GM12892 (cell line): Measurements from ENCODE around the gene SLC39A12.
"Not testable (repeated sequence)": the region's sequence is repeated elsewhere in the genome, so short reads cannot be mapped to it uniquely, and the experiment has no call there.

Experiments
- DNase-seq: peaks from one replicate; pipeline ENCODE4 v3.0.0; 2011; ENCODE audit not compliant: insufficient read length
- FAIRE-seq: peaks from 2 replicates; lab custom pipeline; 2011; peaks lifted over from hg19 to GRCh38; lab: Jason Lieb, UNC
- POLR2A ChIP-seq: IDR thresholded peaks from 2 replicates; pipeline ENCODE4 v1.6.1; 2011; ENCODE audit warnings: low read depth, low read length, control low read depth
- POLR2AphosphoS5 ChIP-seq: IDR thresholded peaks from 2 replicates; pipeline ENCODE4 v1.6.1; 2011; ENCODE audit warnings: low read depth, low read length, control low read depth
- TAF1 ChIP-seq: IDR thresholded peaks from 2 replicates; pipeline ENCODE4 v1.6.1; 2011; ENCODE audit warnings: low read depth, mild to moderate bottlenecking, control low read depth, low read length, borderline replicate concordance

The SLC39A12 gene

DNA sequence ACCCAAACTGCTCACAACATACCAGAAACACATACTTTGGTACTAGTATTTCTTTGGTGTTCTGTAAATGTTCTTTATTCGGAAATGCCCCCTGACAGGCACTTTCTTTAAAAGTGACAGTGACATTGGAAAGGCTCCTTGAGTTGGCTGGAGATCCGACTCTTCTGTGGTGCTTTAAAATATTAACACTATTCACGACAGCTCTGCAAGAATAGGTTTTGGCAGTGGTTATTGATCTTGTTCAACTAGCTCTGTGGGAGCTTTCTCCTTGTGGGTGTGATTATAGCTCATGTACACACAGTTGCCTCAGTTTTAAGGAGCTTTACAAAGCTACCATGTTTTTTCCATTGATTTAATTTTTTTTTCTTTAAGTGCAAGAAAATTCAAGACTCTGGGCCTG is 30.3 kb upstream of the SLC39A12 start:
- TF ChIP-seq POLR2AphosphoS5 (no peak), TAF1 (no peak)
- FAIRE-seq (no peak), DNase-seq (no peak)

- FAIRE-seq (no peak), DNase-seq (no peak)
- no peak for TF ChIP-seq POLR2A
- no peak for TF ChIP-seq POLR2AphosphoS5
Observed at GRCh38 chr10:17923728-17924127, 28.0 kb upstream of the SLC39A12 start.

DNA sequence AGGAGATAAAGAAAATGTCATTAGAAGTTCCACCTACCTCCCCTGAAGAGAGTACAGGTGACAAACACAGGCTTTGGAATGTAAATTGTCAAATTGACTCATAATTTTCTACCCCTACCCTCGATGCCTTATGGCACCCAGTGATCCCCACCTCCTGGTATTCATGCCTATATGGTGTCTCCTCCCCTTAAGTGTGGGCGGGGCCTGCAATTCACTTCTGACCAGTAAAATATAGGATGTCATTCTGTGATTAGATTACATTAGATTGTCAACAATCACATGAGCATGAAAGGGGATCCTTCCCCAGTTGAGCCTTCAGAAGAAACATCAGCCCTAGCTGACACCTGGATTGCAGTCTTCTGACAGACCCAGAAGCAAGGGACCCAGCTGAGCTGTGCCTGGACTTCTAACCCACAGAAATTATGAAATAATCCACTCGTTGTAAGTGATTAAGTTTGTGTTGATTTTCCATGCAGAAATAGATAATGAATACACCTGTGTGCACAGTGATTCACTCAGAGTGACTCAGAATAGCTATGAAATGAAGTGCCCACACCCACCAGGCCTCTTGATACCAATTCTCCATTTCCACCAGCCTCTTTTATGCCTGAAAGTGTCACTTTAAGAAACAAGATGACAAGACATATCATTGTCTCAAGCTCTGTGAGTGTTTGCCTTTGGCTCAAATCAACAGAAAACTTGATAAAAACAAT is 8.5 kb upstream of the SLC39A12 start:
- FAIRE-seq = no peak
- TF ChIP-seq TAF1 (no peak), POLR2AphosphoS5 (no peak), POLR2A (no peak)
- no peak for DNase-seq

- not testable (repeated sequence) for DNase-seq, FAIRE-seq
Observed at GRCh38 chr10:17950269-17950668, 1.4 kb upstream of the SLC39A12 start.

GRCh38 chr10:17950726-17951125 is 992 bp upstream of the SLC39A12 start:
- no peak for DNase-seq
- no peak for FAIRE-seq
- TF ChIP-seq TAF1 (no peak), POLR2A (no peak), POLR2AphosphoS5 (no peak)

- not testable (repeated sequence) for DNase-seq, FAIRE-seq
Observed at GRCh38 chr10:17954372-17954771, 2.7 kb downstream of the SLC39A12 start.

GRCh38 chr10:17954861-17955260 is 3.1 kb downstream of the SLC39A12 start:
- DNase-seq = no peak
- TF ChIP-seq POLR2A = no peak
- TF ChIP-seq TAF1 = no peak
- TF ChIP-seq POLR2AphosphoS5 = no peak
- FAIRE-seq = no peak

GRCh38 chr10:17958049-17958448 is 6.3 kb downstream of the SLC39A12 start:
- DNase-seq (no peak), FAIRE-seq (no peak)
- TF ChIP-seq TAF1 (no peak), POLR2AphosphoS5 (no peak), POLR2A (no peak)

GRCh38 chr10:17959870-17960269 is 8.2 kb downstream of the SLC39A12 start:
- no peak for DNase-seq
- TF ChIP-seq POLR2AphosphoS5 (no peak), POLR2A (no peak), TAF1 (no peak)
- FAIRE-seq = no peak

DNA sequence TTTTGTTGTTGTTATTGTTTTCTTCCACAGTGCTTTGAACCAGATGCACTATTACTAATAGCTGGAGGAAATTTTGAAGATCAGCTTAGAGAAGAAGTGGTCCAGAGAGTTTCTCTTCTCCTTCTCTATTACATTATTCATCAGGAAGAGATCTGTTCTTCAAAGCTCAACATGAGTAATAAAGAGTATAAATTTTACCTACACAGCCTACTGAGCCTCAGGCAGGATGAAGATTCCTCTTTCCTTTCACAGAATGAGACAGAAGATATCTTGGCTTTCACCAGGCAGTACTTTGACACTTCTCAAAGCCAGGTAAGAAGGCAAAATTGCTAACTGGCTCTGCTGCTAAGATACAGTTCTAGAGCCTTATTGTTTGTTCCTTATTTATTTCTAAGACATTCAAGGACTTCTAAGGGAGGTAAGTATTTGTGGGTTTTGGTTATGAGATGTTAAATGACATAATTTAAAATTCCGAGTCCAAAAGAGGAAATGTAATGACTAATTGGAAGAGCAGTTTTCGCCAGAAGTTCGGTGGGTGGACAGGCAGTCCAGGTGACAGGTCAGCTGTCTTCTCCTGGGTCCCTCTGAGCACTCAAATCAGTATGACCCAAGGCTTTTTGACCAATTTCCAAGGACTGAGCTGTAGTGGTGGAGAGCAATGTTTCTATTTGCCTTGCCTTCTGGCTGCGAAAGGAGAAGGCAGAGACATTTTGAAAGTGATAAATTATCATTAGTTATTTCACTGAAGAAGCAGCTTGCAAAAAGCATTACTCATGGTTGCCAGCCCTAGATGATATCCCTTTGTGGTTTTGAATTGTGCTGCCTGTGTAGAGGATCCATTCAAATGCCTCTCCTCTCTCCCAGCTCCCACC is 10.1 kb downstream of the SLC39A12 start:
- TF ChIP-seq TAF1 = no peak
- TF ChIP-seq POLR2AphosphoS5 = no peak
- TF ChIP-seq POLR2A = no peak
- FAIRE-seq = no peak
- DNase-seq = no peak

- TF ChIP-seq POLR2AphosphoS5 = no peak
- DNase-seq (no peak), FAIRE-seq (no peak)
Observed at GRCh38 chr10:17963431-17963830, 11.7 kb downstream of the SLC39A12 start.

DNA sequence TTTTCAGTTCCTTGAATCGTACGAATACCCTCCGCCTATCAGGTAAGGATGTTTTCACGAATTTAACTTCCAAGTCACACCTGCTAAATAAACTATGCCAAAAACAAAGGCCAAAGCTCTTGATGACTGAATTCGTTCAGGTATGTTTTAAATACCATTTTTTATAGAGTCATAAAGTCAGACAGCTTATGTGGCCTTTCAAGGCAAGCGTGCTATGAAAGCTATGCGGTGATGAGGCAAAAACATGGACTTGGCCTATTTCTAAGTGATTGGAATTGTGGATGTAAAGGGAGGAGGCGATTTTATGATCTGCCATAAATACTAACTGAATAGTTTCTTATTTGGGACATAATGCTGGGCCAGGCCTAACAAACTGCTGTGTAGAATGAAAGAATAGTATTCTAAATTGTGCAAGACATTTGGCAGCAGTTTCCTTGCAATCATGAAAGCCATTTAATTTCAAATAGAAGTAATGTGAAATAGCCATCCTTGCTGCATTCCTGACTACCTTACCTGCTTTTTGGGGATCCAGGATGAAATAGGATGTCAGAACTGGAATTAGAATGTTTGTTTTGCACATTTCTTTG is 14.0 kb downstream of the SLC39A12 start:
- FAIRE-seq (no peak), DNase-seq (no peak)
- TF ChIP-seq POLR2AphosphoS5 (no peak), TAF1 (no peak), POLR2A (no peak)
